ENCODE data around the gene CAVIN4. TPM values are rescaled to one million over a fixed set of nuclear protein-coding genes. Genes with fewer than 3 reads are reported as not detected.

The CAVIN4 gene
- total RNA-seq, 2 donors from 2014 or later, result 0.10 to 0.19 TPM

Other genes with a start within 250 kb of the CAVIN4 start
- gene TEX10, start 225.1 kb upstream of the CAVIN4 start, total RNA-seq, result 10 to 100 TPM; 17.9 to 20.4 TPM
- gene MSANTD3, start 150.9 kb upstream of the CAVIN4 start, total RNA-seq, result 10 to 100 TPM; 15.1 to 15.9 TPM
- under 1 TPM; 0.19 to 0.50 TPM for gene TMEFF1, start 104.9 kb upstream of the CAVIN4 start, total RNA-seq